ES-I3 (cell line): ENCODE data around the gene P2RY13.

Experiments
- H3K36me3 ChIP-seq: 2 replicates; pipeline ENCODE4 v1.6.1; 2013; ENCODE audit warnings: mild to moderate bottlenecking, low read length, control low read depth, moderate library complexity; ENCODE audit not compliant: insufficient read depth
- H3K4me1 ChIP-seq: 2 replicates; pipeline ENCODE4 v1.6.1; 2013; ENCODE audit warnings: mild to moderate bottlenecking, control low read depth, low read length; ENCODE audit not compliant: insufficient read depth
- H3K9ac ChIP-seq: 2 replicates; pipeline ENCODE4 v1.6.1; 2013; ENCODE audit warnings: low read depth, mild to moderate bottlenecking, low read length, moderate library complexity
- H3K9me3 ChIP-seq: 2 replicates; pipeline ENCODE4 v1.6.1; 2013; ENCODE audit warnings: mild to moderate bottlenecking, low read length, moderate library complexity; ENCODE audit not compliant: control insufficient read depth, insufficient read depth

The P2RY13 gene

GRCh38 chr3:151331696-151332095 is 2.3 kb upstream of the P2RY13 start:
- no peaks in the 10 kb centered on the region for H3K4me1 ChIP-seq
- no peaks in the 10 kb centered on the region for H3K9me3 ChIP-seq
- no peaks in the 10 kb centered on the region for H3K36me3 ChIP-seq
- H3K9ac ChIP-seq, result no peak overlapping the region

GRCh38 chr3:151330899-151331298 is 1.6 kb upstream of the P2RY13 start:
- no peaks in the 10 kb centered on the region for H3K4me1 ChIP-seq
- H3K36me3 ChIP-seq, result no peaks in the 10 kb centered on the region
- no peaks in the 10 kb centered on the region for H3K9me3 ChIP-seq
- no peak overlapping the region for H3K9ac ChIP-seq

DNA sequence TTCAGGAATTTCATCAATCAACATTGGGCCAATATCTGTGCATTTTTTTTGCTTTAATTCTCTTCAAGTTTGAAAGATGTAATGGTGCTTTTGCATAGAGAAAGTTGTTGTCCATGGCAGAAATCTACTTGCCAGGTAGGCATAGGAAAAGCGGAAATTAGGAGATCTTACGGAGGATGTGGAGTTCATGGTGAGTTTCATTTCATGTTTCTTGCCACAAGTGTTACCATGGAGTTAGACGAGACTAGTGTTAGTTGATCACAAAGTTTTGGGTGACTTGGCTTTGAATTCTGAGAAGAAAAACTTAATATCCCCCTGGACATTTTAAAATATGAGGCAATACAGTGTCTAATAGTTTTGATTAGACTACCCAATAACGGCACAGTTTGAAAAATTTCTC is 1.0 kb upstream of the P2RY13 start:
- H3K9ac ChIP-seq, result no peak overlapping the region
- H3K9me3 ChIP-seq, result no peaks in the 10 kb centered on the region
- no peaks in the 10 kb centered on the region for H3K4me1 ChIP-seq
- H3K36me3 ChIP-seq, result no peaks in the 10 kb centered on the region

- no peaks in the 10 kb centered on the region for H3K36me3 ChIP-seq
- H3K9ac ChIP-seq, result no peak overlapping the region
- no peaks in the 10 kb centered on the region for H3K9me3 ChIP-seq
- H3K4me1 ChIP-seq, result no peaks in the 10 kb centered on the region
These were observed 902 bp downstream of the P2RY13 start for GRCh38 chr3:151328298-151328995.

GRCh38 chr3:151327571-151328198 is 1.7 kb downstream of the P2RY13 start:
- Histone ChIP-seq H3K36me3 (no peaks in the 10 kb centered on the region), H3K9ac (no peak overlapping the region), H3K9me3 (no peaks in the 10 kb centered on the region), H3K4me1 (no peaks in the 10 kb centered on the region)

DNA sequence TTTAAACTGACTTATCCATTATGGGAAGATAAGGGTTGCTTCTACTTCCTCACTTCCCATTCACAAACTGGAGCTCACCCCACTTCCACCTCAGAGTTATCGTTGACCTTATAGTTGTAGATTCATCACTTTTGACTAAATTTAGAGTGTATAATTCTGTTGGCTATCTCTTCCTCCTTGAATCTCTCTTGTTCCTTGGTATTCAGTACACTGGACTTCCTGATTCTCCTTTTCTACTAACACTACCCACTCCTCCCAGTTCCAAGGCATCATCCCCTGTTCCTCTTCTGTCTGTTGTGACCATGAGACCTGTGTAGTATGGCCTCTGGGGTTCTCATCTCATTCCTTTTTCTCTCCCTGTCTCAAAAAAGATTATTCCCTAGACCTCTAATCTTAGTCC is 6.8 kb downstream of the P2RY13 start:
- Histone ChIP-seq H3K9ac (no peak overlapping the region), H3K36me3 (no peaks in the 10 kb centered on the region), H3K9me3 (no peaks in the 10 kb centered on the region), H3K4me1 (no peaks in the 10 kb centered on the region; the same call in 1 of the 2 replicates)

DNA sequence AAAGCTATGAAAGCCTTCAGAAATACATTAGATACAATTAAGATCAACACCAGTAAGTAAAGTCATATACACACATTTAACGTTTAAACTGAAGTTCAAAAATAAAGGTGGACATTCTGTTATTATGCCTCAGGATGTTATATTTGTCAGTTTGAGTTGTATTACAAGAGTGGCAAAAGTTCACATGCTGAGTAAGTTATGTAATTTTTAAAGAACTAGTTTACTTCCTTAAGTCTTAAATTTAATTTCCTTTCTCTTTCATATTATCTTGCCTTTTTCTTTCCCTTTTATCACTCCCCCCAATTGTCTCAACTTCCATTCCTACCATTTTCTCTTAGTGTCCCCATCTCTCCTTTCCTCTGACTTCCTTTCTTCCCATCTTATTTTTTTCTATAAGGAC is 7.8 kb downstream of the P2RY13 start:
- Histone ChIP-seq H3K4me1 (peaks cover 3% of the 10 kb centered on the region), H3K9me3 (no peaks in the 10 kb centered on the region), H3K9ac (no peak overlapping the region), H3K36me3 (no peaks in the 10 kb centered on the region)

DNA sequence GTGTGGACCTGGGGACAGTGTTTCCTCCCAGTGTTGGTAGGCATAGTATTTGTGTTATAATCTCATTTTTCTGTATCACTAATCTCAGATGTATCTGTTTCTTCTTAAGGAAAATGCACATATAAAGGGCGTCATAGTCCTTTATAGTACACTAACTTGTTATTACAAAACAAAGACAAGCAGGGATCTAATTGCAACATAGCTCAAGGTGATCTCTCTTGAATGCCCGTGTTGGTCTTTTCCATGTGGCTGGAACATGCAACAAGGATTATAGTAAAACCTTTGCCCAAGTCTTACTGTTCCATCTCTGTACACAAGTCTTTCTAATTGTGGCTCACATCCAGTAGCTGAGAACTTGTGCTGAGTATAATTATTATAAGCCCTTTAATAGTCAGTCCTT is 9.2 kb downstream of the P2RY13 start:
- Histone ChIP-seq H3K36me3 (no peaks in the 10 kb centered on the region), H3K4me1 (peaks cover 7% of the 10 kb centered on the region), H3K9ac (no peak overlapping the region), H3K9me3 (no peaks in the 10 kb centered on the region)

GRCh38 chr3:151319628-151320027 is 9.7 kb downstream of the P2RY13 start:
- no peaks in the 10 kb centered on the region for H3K36me3 ChIP-seq
- H3K4me1 ChIP-seq, result peaks cover 11% of the 10 kb centered on the region
- no peak overlapping the region for H3K9ac ChIP-seq
- no peaks in the 10 kb centered on the region for H3K9me3 ChIP-seq

DNA sequence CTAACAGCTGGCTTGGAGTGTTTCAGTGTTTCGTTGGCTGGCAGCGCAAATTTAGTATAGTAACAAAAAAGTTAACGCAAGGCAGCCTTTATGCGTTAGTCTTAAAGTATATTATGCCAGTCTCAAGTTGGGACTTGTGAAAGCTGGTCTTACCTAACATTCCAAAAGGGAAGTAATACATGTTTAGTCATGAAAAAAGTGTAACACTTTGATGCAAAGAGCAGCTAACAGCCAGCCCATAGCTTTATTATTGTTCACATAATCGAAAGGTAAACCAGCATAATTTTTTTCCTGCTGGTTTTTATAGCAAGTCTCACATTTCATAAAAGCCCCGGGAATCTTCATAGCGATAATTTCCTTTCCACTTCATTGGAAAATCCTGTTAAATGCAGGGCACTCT is 10.4 kb downstream of the P2RY13 start:
- Histone ChIP-seq H3K9ac (no peak overlapping the region), H3K36me3 (no peaks in the 10 kb centered on the region), H3K4me1 (peaks cover 11% of the 10 kb centered on the region), H3K9me3 (no peaks in the 10 kb centered on the region)

DNA sequence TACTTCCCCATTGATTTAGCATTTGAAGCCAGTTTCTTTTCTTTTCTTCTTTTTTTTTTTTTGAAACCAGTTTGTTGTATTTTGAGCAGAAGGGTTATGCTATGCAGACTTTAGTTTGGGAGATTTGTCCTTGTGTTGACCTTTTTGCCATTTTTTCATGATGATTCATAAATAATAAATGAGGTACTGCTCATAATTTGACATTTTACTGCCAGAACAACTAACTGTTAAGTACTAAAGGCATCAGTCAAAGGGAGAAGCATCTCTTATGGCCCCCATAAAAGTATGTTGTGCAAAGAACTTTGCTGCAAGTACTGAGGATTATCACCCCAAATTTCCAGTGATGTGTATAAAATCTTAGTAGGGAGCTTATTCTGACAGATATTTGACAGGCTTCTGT is 11.0 kb downstream of the P2RY13 start:
- Histone ChIP-seq H3K9me3 (no peaks in the 10 kb centered on the region), H3K4me1 (peaks cover 11% of the 10 kb centered on the region), H3K36me3 (no peaks in the 10 kb centered on the region), H3K9ac (no peak overlapping the region)

- H3K9me3 ChIP-seq, result no peaks in the 10 kb centered on the region
- no peak within 1 kb of the TSS for H3K9ac ChIP-seq
- no peaks in the 10 kb centered on the region for H3K36me3 ChIP-seq
- peaks cover 11% of the 10 kb centered on the region for H3K4me1 ChIP-seq
These were observed 12.9 kb downstream of the P2RY13 start, which contains the start of gene GPR87 for GRCh38 chr3:151316267-151316991. Gene GPR87 (minus strand): TSS chr3:151316820. CDS start chr3:151300100, 16,720 bp downstream.

DNA sequence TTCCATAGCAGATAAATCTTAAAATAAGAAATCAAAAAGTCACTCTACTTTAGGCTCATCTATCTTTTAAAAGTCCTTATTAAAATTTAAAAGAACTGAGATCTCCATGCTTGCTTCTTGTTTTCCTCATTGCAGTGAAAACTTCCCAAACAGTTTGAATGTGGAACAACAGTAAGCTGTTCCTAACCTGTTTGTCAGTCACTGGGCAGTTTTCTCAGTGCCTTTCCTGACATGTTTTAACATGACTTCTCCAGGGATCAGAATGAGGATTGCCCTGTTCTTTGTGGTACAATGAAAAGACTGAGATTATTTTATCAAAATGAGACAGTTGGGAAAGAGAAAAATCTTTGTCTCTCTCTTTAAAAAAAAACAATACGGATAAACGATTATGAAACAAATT is 13.5 kb downstream of the P2RY13 start:
- H3K4me1 ChIP-seq, result peaks cover 11% of the 10 kb centered on the region
- no peaks in the 10 kb centered on the region for H3K9me3 ChIP-seq
- H3K36me3 ChIP-seq, result no peaks in the 10 kb centered on the region
- no peak overlapping the region for H3K9ac ChIP-seq

- H3K9ac ChIP-seq, result no peak overlapping the region
- H3K36me3 ChIP-seq, result no peaks in the 10 kb centered on the region
These were observed 14.2 kb downstream of the P2RY13 start for GRCh38 chr3:151315136-151315535.

GRCh38 chr3:151314593-151314992 is 14.8 kb downstream of the P2RY13 start:
- no peak overlapping the region for H3K9ac ChIP-seq

More at GRCh38 chr3:151315136-151315535, 14.2 kb downstream of the P2RY13 start:
- Histone ChIP-seq H3K4me1 (peaks cover 11% of the 10 kb centered on the region), H3K9me3 (no peaks in the 10 kb centered on the region)

More at GRCh38 chr3:151314593-151314992, 14.8 kb downstream of the P2RY13 start:
- Histone ChIP-seq H3K4me1 (peaks cover 11% of the 10 kb centered on the region), H3K9me3 (no peaks in the 10 kb centered on the region), H3K36me3 (no peaks in the 10 kb centered on the region)
